UCSD-AML1 (cell line): Measurements from ENCODE around the gene IL1RL1.
A peak's percentile ranks its signal among the peaks of the same experiment; 100 is the strongest.

Experiments
- DNase-seq: peaks from one replicate; lab custom pipeline; 2025; ENCODE audit not compliant: unreplicated experiment; lab: John Stamatoyannopoulos, UW

IL1RL1 gene

GRCh38 chr2:102310964-102311640 is at the start of gene IL1RL1:
Gene IL1RL1 (plus strand): TSS chr2:102311563. CDS start chr2:102338265, 26,702 bp downstream.
- no peak for DNase-seq

- no peak for DNase-seq
Observed at GRCh38 chr2:102262216-102263129, 48.9 kb upstream of the IL1RL1 start.

- DNase-seq: no peak
Observed at GRCh38 chr2:102264952-102265351, 46.4 kb upstream of the IL1RL1 start.

GRCh38 chr2:102266204-102266603 is 45.2 kb upstream of the IL1RL1 start:
- no peak for DNase-seq

GRCh38 chr2:102267774-102268173 is 43.6 kb upstream of the IL1RL1 start:
- no peak for DNase-seq

GRCh38 chr2:102268510-102269199 is 42.7 kb upstream of the IL1RL1 start:
- DNase-seq: no peak

GRCh38 chr2:102269200-102269524 is 42.2 kb upstream of the IL1RL1 start:
- no peak for DNase-seq

- DNase-seq: no peak
Observed at GRCh38 chr2:102271844-102272243, 39.5 kb upstream of the IL1RL1 start.

GRCh38 chr2:102273619-102274211 is 37.6 kb upstream of the IL1RL1 start:
- no peak for DNase-seq

- DNase-seq: no peak
Observed at GRCh38 chr2:102276549-102277201, 34.7 kb upstream of the IL1RL1 start.

- DNase-seq: no peak
Observed at GRCh38 chr2:102277202-102277700, 34.1 kb upstream of the IL1RL1 start.

- no peak for DNase-seq
Observed at GRCh38 chr2:102278720-102279390, 32.5 kb upstream of the IL1RL1 start.

GRCh38 chr2:102279391-102279735 is 32.0 kb upstream of the IL1RL1 start:
- no peak for DNase-seq

- DNase-seq: peak; percentile 25
Observed at GRCh38 chr2:102282678-102283091, 28.7 kb upstream of the IL1RL1 start.

- no peak for DNase-seq
Observed at GRCh38 chr2:102283996-102284395, 27.4 kb upstream of the IL1RL1 start.

GRCh38 chr2:102284611-102285010 is 26.8 kb upstream of the IL1RL1 start:
- no peak for DNase-seq

GRCh38 chr2:102285368-102285767 is 26.0 kb upstream of the IL1RL1 start:
- no peak for DNase-seq

- DNase-seq: no peak
Observed at GRCh38 chr2:102286041-102286440, 25.3 kb upstream of the IL1RL1 start.

GRCh38 chr2:102289129-102289528 is 22.2 kb upstream of the IL1RL1 start:
- DNase-seq: no peak

- DNase-seq: no peak
Observed at GRCh38 chr2:102290594-102290993, 20.8 kb upstream of the IL1RL1 start.
